Measurements from ENCODE around the gene TM2D3.
A peak's percentile ranks its signal among the peaks of the same experiment; 100 is the strongest.

The TM2D3 gene

DNA sequence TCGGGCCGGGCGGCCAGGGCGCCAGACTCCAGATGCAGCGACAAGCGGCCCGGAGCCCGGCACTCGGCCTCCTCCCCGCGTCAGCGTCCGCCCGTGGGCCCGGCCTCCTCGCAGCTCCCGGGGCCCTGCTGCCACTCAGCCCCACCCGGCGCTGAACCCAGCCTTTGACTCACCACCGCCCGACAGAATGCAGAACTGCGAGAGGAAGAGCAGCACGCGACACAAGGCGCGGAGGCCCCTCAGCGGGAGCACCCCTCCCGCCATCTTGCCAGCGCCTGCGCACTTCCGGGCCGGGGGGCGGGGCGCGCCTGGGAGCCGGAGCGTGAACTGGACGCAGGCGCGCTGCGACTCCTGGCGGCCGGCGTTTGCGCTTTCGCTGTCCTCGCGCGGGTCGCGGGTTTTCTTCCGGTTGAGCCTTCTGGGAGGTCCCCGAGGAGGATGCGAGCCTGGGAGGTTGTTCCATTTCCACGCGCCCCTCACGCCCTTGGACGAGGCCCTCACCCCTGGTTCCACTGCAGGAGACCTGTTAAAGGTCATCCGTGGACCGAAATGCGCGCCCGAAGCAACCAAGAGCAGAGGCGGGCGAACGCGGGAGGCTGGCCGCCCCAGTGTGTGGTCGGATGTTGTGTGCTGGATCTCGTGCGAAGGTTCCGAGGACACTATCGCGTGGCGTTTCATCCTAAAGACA, at the start of gene TM2D3:
Gene TM2D3 (minus strand): TSS at position 284 of the 688 bp plus-strand sequence. CDS start 20 bp downstream, at position 264.
- TF ChIP-seq Cebpa-rat (IDR thresholded peaks at IDR 0.05): no peak
- peak within 1 kb of the TSS; percentile 97 for H3K4me2 ChIP-seq
- peak within 1 kb of the TSS; percentile 94 for H3K9ac ChIP-seq
- peak within 1 kb of the TSS; percentile 96 for H3K27ac ChIP-seq
- no peaks in the 10 kb centered on the region for H3K27me3 ChIP-seq
- H3K4me3 ChIP-seq: peak within 1 kb of the TSS; percentile 90
- peaks cover 41% of the 10 kb centered on the region for H4K20me1 ChIP-seq
- no peaks in the 10 kb centered on the region for H3K9me3 ChIP-seq
- peaks cover 46% of the 10 kb centered on the region for H3K4me1 ChIP-seq
- H3K36me3 ChIP-seq: peaks cover 23% of the 10 kb centered on the region

DNA sequence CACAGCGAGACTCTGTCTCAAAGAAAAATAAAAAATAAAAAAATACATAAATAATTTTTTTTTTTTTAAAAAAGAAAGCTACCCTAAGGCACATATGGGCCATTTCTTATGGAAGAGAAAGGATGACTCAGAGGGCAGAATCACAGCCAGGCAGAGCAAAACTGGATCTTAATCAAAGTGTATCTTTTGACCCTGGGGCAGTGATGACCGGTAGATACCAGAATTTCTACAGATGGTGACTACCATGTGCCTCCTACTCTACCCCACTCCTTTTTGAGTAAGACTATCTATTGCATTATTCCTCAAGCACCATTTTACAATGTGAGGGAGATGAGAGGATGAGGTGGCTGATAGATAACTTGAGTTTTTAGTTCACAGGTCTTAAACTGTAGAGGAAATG, 46.1 kb upstream of the TM2D3 start:
- H3K4me3 ChIP-seq: no peak overlapping the region
- H4K20me1 ChIP-seq: no peaks in the 10 kb centered on the region
- H3K27ac ChIP-seq: no peak overlapping the region
- H3K27me3 ChIP-seq: no peaks in the 10 kb centered on the region
- H3K4me2 ChIP-seq: no peak overlapping the region
- H3K36me3 ChIP-seq: peaks cover 74% of the 10 kb centered on the region
- no peak for TF ChIP-seq Cebpa-rat (IDR thresholded peaks at IDR 0.05)
- H3K9ac ChIP-seq: no peak overlapping the region
- peaks cover 36% of the 10 kb centered on the region for H3K4me1 ChIP-seq
- peaks cover 14% of the 10 kb centered on the region; the same call in 1 of the 2 replicates for H3K9me3 ChIP-seq

GRCh38 chr15:101697488-101697887, 45.3 kb upstream of the TM2D3 start:
- Histone ChIP-seq H3K9me3 (peaks cover 18% of the 10 kb centered on the region; the same call in 1 of the 2 replicates), H3K36me3 (peaks cover 79% of the 10 kb centered on the region), H3K4me1 (peaks cover 38% of the 10 kb centered on the region), H4K20me1 (no peaks in the 10 kb centered on the region), H3K27me3 (no peaks in the 10 kb centered on the region), H3K4me3 (no peak overlapping the region), H3K4me2 (no peak overlapping the region), H3K27ac (no peak overlapping the region), H3K9ac (no peak overlapping the region)
- no peak for TF ChIP-seq Cebpa-rat (IDR thresholded peaks at IDR 0.05)

DNA sequence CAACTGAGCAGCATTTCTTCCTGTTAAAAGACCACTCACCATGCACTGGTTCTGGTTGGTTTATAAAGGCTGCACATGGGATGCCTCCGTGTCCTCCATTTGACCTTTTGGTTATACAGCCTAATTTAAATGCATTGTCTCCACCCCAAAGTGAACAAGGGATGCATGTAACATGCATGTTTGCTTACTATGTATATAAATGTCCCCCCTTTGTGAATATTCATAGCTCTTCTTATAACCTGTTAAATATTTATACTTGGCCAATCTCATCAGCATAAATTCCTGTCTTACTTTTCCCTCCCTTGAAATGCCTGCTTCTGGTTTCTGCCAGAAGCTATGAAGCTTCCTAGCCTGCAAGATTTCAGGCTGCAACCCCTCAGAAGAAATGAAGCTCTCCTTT, 44.6 kb upstream of the TM2D3 start:
- H3K27ac ChIP-seq: no peak overlapping the region
- H3K9ac ChIP-seq: no peak overlapping the region
- peaks cover 83% of the 10 kb centered on the region for H3K36me3 ChIP-seq
- no peak overlapping the region for H3K4me3 ChIP-seq
- H3K4me1 ChIP-seq: peaks cover 32% of the 10 kb centered on the region
- H3K4me2 ChIP-seq: no peak overlapping the region
- H4K20me1 ChIP-seq: no peaks in the 10 kb centered on the region
- H3K27me3 ChIP-seq: no peaks in the 10 kb centered on the region
- TF ChIP-seq Cebpa-rat (IDR thresholded peaks at IDR 0.05): no peak
- peaks cover 18% of the 10 kb centered on the region; the same call in 1 of the 2 replicates for H3K9me3 ChIP-seq

DNA sequence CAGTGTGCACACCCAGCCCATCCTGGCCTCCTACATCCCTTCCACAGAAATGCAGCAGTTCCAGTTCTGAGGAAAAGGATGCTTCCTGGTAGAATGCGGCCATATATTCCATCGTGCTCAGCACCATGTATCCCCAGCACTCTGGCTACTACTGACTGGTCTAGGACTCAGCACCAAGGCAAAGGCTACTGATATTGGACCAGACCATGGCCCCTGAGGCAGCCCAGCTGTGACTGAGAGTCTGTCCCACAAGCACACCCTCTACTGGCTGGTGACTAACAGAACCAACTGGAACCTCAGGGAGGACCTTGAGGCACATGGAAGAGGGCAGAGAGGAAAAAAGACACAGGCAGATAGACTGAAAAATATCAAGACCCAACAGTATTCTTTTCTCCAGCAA, 42.1 kb upstream of the TM2D3 start:
- H3K4me1 ChIP-seq: peaks cover 21% of the 10 kb centered on the region
- H3K36me3 ChIP-seq: peaks cover 71% of the 10 kb centered on the region
- no peak overlapping the region for H3K9ac ChIP-seq
- no peak overlapping the region for H3K4me2 ChIP-seq
- no peaks in the 10 kb centered on the region for H4K20me1 ChIP-seq
- no peak overlapping the region for H3K27ac ChIP-seq
- peaks cover 18% of the 10 kb centered on the region; the same call in 1 of the 2 replicates for H3K9me3 ChIP-seq
- TF ChIP-seq Cebpa-rat (IDR thresholded peaks at IDR 0.05): no peak
- H3K4me3 ChIP-seq: no peak overlapping the region
- no peaks in the 10 kb centered on the region for H3K27me3 ChIP-seq

DNA sequence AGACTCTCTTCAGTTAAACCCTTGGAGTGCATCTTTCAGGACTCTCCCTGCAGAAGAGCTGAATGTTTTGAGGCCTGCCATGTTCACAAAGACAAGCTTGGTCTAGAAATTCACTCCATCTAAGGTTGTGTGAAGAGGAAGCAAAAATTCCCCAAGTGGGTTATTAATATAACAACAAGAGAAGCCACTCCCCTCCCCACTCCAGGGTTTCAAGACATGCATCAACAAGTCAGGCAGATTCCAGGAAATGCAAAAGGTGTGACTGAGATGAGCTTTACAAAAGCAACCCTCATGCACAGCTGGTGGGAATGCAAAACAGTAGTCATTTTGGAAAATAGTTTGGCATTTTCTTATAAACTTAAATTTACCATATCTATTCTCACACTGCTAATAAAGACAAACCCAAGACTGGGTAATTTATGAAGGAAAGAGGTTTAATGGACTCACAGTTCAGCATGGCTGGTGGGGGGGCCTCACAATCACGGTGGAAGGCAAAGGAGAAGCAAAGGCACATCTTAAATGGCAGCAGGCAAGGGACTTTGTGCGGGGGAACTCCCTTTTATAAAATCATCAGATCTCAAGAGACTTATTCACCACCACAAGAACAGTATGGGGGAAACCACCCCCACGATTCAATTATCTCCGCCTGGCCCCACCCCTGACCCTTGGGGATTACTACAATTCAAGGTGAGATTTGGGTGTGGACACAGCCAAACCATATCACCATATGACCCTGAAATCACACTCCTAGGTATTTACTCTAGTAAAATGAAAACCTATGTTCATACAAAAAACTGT, 40.8 kb upstream of the TM2D3 start:
- H3K9ac ChIP-seq: no peak overlapping the region
- no peak overlapping the region for H3K27ac ChIP-seq
- H3K4me3 ChIP-seq: no peak overlapping the region
- H3K27me3 ChIP-seq: no peaks in the 10 kb centered on the region
- no peaks in the 10 kb centered on the region for H4K20me1 ChIP-seq
- peaks cover 18% of the 10 kb centered on the region; the same call in 1 of the 2 replicates for H3K9me3 ChIP-seq
- H3K4me2 ChIP-seq: peak overlapping the region; percentile 23
- no peak for TF ChIP-seq Cebpa-rat (IDR thresholded peaks at IDR 0.05)
- peaks cover 21% of the 10 kb centered on the region for H3K4me1 ChIP-seq
- H3K36me3 ChIP-seq: peaks cover 58% of the 10 kb centered on the region

DNA sequence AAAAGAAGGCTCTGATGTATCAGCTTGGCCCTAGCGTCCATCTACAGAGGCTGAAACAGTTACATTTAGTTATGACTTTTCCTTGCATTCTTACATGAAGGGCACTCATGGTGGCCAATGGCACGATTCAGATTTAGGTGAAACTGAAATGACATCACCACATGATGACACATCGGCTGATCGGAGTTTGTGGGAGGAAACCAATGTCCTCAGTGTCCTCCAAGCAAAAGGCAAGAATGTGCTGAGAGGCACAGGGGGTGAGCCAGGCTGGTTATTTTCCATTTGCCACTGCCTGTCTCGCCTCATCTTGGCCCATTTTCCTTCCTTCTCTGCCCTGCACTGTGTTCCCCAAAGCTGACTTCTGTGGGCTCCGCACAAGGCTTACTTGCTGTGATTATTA, 37.7 kb upstream of the TM2D3 start:
- Histone ChIP-seq H3K4me1 (peaks cover 12% of the 10 kb centered on the region), H3K4me2 (no peak overlapping the region), H3K27ac (no peak overlapping the region), H3K4me3 (no peak overlapping the region), H3K36me3 (peaks cover 44% of the 10 kb centered on the region), H3K9ac (no peak overlapping the region), H3K9me3 (peaks cover 13% of the 10 kb centered on the region; the same call in 1 of the 2 replicates), H4K20me1 (no peaks in the 10 kb centered on the region), H3K27me3 (no peaks in the 10 kb centered on the region)
- no peak for TF ChIP-seq Cebpa-rat (IDR thresholded peaks at IDR 0.05)

DNA sequence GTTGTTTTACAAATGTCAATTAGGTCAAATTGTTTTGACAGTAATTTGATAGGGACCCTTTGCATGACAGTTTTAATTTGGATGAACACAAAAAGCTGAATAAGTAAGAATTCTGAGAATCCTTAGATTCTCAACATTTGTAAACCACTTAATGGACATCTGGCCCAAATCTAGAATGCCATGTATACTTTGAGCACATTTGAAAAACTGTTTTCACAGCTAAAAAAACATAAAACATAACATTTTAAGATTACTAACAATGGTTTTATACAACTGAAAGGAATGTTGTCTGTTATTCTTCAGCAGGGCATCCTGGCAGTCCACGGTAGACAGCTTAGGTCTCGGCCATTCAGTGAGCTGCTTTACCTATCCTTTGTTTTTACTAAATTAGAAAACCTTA, 34.5 kb upstream of the TM2D3 start:
- Histone ChIP-seq H3K9me3 (no peaks in the 10 kb centered on the region), H3K27me3 (no peaks in the 10 kb centered on the region), H3K4me1 (no peaks in the 10 kb centered on the region), H4K20me1 (no peaks in the 10 kb centered on the region), H3K4me2 (no peak overlapping the region), H3K4me3 (no peak overlapping the region), H3K9ac (no peak overlapping the region), H3K36me3 (peaks cover 32% of the 10 kb centered on the region), H3K27ac (no peak overlapping the region)
- TF ChIP-seq Cebpa-rat (IDR thresholded peaks at IDR 0.05): no peak

- no peaks in the 10 kb centered on the region for H4K20me1 ChIP-seq
- H3K4me1 ChIP-seq: no peaks in the 10 kb centered on the region
- H3K27me3 ChIP-seq: no peaks in the 10 kb centered on the region
- H3K4me3 ChIP-seq: no peak overlapping the region
- no peak overlapping the region for H3K9ac ChIP-seq
- H3K36me3 ChIP-seq: peaks cover 36% of the 10 kb centered on the region
- TF ChIP-seq Cebpa-rat (IDR thresholded peaks at IDR 0.05): no peak
- H3K9me3 ChIP-seq: no peaks in the 10 kb centered on the region
- H3K4me2 ChIP-seq: no peak overlapping the region
- H3K27ac ChIP-seq: no peak overlapping the region
Measured at GRCh38 chr15:101684877-101685276, 32.7 kb upstream of the TM2D3 start.

GRCh38 chr15:101684384-101684783, 32.2 kb upstream of the TM2D3 start:
- no peaks in the 10 kb centered on the region for H3K27me3 ChIP-seq
- TF ChIP-seq Cebpa-rat (IDR thresholded peaks at IDR 0.05): no peak
- H4K20me1 ChIP-seq: no peaks in the 10 kb centered on the region
- H3K4me1 ChIP-seq: no peaks in the 10 kb centered on the region
- H3K36me3 ChIP-seq: peaks cover 36% of the 10 kb centered on the region
- no peak overlapping the region for H3K4me2 ChIP-seq
- H3K9me3 ChIP-seq: no peaks in the 10 kb centered on the region
- H3K27ac ChIP-seq: no peak overlapping the region
- no peak overlapping the region for H3K9ac ChIP-seq
- H3K4me3 ChIP-seq: no peak overlapping the region
